Posterior cingulate gyrus (tissue), 11 donors: ENCODE measurements around the gene RGS11.

Experiments used
- DNase-seq, 10 donors: peaks; one replicate each; pipeline versions ENCODE4 v3.0.0 to v3.0.0-alpha.2; 2020 to 2021; ENCODE audit warnings: mixed read lengths in 3 of 10
- intact Hi-C: fragments of 100-400 bp; cut with DNase I; formaldehyde crosslinking; loops from one replicate; pipeline ENCODE4 v1.15.1; 2023

The RGS11 gene

DNA sequence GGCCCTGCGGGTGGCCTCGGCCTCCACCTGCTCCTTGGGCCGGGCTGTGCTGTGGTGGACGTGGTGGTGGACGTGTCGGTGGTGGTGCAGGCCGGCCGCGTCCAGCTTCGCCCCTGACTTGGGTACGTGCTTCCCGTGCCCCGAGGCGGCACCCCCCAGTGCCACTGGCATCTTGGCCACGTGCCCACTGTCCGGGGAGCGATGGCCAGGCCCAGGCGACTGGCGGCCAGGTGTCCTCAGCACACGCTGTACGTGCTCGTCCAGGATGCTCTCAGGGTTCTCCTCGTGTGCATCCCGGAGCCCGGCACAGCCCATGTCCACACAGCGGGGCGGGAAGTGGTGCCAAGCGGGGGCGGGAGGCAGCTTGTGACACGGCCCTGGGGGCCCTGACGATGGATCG, 22.1 kb upstream of the RGS11 start:
- intact Hi-C loops = no loop called here
- DNase-seq = peak in 1 of 10 donors; percentile 82

DNA sequence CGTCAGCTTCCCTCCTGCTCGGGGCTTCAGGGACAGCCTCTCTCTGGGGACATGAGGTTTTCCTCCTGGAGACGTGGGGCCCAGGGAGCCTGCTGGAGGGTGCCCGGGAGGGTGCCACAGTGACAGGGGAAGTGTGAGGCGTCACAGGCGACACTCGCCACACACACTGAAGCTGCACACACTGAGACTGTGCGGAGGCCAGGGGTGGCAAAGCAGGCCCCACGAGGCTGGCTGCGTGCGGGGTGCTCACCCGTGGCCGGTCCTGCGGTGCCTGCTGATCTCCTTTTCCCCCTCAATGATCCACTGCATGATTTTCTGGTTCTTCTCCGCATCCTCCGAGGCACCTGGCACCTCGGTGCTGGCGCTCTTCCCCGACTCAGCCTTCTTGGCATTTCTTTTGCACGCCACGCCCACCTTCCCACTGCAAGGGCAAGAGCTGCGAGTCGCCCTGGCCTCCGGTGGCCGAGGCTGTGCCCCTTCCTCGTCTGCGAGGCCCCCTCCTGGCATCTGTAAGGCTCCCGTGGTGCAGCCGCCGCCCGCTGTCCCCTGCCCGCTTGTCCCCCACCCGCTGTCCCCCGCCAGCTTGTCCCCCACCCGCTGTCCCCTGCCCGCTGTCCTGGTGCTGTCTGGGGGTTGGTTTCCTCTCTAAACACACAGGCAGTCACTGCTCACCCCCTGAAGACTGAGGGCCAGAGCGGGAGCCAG, 21.2 kb upstream of the RGS11 start:
- peak in 1 of 10 donors; percentile 80 for DNase-seq
- intact Hi-C loops = no loop called here

DNA sequence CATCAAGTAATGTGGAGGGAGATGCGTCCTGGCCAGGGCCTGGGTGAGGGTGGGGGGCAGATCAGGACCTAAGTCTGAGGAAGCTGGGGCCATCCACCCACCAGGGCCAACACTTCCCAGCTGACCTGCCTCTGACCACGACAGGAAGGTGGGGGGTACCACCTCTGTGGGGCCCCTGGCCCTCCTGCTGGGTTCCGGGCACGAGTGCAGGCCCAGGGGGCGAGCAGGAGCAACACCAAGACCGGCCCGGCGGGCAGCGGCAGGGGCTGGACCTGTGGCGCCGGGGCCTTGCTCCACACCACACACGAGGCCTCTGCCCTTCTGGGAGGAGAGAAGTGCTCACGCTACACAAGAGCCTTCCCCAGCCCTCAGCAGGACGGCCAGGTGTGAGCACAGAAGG, 20.5 kb upstream of the RGS11 start:
- intact Hi-C loops = no loop called here
- no peak for DNase-seq

DNA sequence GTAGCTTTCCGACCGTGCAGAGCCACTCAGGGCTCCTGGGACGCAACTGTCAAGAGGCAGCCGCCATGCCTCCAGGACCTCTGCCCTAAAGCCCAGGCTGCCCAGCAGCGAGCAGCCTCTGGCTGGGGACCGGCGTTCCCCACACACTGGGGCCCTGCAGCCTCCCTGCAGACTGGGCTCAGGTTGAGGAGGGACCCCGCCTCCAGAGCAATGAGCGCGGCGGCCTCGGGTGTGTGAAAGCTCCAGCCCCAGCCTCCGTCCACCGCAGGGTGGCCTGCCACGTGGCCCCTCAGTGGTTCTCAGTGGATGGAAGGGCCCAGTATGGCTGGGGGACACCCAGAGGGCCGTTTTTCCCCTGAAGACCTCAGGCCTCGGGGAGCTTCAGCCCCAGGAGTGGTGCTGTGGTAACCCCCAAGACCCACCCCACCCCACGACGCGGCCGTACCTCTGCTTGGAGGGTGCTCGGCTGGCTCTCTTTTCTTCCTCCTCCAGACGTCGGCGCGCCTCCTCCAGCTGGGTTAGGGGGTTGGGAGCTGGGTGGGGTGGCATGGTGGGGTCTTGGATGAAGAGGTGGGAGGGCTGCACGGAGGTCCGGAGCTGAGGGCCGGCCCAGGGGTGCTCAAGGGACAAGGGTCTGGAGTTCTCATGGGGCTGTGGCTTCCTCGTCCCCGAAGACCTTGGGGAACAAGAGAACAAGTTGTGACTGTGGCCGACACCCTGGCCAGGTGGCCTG, 17.5 kb upstream of the RGS11 start:
- intact Hi-C loops = no loop called here
- DNase-seq = peak in 1 of 10 donors; percentile 85

DNA sequence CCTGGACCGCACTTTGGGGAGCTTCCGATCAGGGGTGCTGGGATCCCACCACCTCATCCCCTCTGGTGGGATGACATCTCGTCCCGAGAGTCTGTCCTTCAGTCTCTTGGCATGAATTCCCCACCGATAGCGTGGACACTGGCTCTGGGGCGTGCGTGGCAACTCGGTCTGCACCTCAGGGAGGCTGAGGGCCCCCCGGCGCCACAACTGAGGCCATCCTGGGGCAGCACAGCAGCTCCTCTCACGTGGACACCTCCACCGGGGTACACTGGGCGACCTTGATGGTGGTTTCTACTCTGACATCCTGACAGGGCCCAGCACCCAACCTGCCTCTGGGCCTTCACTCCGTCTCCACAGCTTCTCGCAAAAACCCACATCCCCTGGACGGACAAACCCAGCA, 15.8 kb upstream of the RGS11 start:
- intact Hi-C loops = no loop called here
- DNase-seq = no peak

DNA sequence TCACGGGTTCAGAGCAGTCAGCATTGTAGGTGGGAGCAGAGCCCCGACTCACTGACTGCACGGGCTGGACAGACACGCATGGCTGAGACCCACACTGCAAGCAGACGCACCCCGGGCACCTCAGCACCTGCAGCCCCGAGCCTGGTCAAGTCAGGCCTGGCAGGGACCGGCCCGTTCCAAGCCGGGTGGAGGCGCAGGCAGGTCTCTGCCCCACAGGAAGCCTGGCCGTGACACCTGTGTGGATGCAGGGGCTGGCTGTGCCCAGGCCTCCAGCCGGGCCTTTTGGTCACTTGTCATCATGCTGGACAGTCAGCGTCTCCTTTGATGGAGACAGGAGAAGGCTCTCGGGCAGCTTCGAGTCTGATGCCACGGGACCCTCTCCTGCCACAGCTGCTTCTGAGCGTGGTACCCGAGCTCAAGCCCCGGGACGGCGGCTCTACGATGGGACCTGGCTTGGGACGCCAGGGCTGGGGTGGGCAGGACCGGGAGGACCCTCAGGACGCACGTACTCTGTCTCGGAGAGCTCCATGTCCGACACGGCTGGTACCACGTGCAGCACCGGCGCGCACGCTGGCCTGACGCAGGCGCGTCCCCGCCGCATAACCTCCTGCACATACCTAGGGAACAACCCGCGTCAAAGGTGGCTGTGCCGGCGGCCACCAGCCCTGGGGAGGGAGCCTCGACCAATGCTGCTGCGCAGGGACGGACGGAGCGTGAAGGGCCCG, 15.1 kb upstream of the RGS11 start:
- no peak for DNase-seq
- intact Hi-C loops = no loop called here

DNA sequence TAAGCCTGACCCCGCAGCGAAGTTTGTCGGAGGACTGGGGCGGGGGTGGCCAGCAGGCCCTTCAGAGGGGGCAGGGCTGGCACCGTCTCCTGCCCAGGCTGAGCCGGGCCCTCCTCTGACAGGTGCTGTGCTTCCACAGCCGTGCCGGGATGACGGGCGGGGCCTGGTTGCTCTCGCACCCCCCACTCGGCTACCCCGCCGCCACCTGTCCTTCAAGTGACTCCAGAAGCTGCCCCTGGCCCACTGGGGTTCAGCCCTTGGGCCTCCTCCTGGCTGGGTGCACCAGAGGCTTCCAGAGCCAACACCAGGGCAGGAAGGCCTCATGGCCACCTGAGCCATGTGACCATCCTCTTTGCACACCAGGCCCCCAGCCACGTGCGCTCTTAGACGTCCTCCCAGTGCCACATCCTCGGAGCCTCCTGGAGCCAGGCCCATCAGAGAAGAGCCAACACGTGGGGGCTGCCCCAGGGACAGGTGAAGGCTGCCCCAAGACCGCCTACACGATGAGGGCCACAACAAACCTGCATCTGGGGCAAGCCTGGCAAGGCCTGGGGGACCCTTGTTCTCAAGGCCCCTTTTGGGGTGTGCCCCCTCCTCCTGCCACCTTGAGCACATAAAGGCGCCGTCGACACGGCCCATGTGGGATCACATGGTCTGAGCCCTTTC, 14.4 kb upstream of the RGS11 start:
- intact Hi-C loops = no loop called here
- DNase-seq = no peak

DNA sequence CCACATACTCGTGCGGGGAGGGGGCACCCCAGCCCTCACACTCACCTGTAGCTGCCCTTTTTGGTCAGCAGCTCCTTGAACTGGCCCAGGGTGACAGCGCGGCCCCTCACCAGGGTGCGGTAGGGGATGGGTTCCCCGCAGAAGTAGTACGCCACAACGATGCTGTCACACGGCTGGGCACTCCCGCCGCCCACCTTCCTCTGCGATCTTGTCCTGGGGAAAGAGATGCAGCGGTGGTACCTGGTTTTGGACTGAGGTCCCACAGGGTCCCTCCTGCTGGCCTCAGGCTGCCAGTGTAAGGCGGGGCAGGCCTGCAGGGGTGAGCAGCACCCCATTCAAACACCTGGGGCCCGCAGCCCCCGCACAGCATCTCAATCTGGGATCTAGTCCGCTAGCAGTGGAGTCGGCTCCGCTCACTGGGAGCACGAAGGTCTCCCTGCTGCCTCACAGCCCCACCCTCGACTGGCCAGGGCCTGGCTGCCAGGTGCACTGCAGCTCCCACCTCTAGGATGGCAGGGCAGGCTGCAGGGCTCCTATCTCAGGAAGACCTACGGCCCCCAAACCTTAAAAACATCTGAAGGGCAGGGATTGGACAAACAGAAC, 13.8 kb upstream of the RGS11 start:
- intact Hi-C loops = no loop called here

DNA sequence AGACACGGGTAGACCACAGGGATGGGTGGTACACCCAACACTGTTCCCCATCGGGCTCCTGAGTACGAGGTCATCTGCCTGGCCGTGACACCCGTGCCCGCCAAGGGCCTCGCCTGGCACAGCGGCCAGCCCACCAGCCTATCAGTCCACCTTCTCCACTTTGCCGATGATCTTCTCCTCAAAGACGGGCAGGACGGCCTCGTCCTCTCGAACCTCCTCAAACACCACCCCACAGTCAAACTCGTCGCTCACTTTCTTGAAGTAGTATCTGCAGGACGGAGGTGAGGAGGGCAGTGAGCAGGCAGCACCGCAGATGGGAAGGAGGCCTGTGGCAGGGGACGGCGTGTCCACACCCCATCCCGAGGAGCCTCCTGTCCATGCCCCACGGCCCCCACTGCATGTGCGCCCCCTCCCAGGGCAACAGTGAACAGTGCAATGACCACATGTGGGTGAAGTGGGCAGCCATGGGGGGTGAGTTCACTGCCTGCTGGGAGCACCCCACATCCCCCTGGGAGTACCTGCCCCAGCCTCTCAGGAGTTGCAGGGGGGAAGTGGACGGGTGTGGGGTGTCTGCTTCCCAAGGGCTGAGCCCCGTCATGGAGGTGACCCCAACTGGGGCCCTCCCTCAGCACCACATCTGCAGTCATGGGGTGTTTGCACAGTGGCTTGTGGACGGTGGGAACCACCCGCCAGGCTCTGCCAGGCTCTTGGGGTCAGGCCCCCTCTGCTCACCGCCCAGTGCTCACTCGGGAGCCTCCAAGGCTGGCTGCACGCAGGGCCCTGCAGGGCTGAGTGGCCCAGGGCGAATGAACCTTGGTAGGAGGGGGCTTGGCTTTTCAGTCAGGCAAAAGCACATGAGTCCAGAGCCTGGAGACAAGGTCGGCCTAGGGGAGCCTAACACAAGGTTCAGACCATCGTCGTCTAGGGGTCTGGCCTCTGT, 12.5 kb upstream of the RGS11 start:
- intact Hi-C loops = no loop called here
- DNase-seq = no peak

More for the DNA sequence above, 13.8 kb upstream of the RGS11 start:
- DNase-seq = no peak

DNA sequence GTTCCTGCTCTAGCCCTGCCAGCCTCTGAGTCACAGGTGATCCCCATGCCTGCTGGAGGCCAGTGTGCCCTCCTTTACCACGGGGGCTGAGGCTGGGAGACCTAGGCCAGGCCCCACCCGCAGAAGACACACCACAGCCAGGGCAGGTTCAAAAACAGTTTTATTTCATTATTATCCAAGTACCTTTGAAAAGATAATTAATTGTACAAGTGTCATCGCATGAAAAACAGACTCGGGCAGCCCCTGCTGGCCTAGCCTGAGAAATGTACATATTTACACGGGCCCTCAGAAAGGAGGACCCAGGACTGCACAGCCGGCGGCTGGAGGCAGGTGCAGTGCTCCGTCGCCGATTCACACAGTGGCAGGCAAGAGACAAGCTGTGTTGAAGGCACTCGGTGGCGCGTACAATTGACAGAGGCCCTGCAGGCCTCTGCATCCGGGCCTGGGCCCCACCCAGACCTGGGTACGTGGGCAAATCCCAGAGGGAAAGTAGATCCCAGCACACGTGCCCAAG, 11.6 kb upstream of the RGS11 start:
- DNase-seq = peak in 2 of 10 donors; percentile 32 to 33
- intact Hi-C loops = no loop called here

DNA sequence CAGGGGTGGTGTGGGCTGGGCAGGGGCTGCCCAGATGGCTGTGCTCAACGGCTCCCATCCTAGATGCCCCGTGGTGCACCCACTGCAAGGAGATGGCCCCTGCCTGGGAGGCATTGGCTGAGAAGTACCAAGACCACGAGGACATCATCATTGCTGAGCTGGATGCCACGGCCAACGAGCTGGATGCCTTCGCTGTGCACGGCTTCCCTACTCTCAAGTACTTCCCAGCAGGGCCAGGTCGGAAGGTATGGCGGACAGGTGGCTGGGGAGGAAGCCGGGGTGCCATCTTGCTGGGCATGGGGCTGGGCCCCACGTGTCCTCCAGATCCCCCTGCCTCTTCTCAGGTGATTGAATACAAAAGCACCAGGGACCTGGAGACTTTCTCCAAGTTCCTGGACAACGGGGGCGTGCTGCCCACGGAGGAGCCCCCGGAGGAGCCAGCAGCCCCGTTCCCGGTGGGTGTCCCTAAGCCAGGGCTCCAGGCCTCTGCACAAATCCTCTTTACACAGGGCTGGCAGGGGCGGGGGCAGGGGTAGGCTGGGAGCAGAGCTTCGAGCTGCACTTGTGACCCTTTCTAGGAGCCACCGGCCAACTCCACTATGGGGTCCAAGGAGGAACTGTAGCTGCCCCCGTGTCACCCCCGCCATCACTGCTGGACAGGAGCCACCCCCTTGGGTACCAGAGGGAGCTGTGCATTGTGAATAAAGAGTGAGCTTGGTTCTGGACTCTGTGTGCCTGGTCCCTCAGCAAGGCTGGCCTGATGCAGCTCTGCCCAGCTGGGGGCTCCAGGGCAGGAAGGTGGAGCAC, 10.9 kb upstream of the RGS11 start:
- DNase-seq = no peak
- intact Hi-C loops = no loop called here

DNA sequence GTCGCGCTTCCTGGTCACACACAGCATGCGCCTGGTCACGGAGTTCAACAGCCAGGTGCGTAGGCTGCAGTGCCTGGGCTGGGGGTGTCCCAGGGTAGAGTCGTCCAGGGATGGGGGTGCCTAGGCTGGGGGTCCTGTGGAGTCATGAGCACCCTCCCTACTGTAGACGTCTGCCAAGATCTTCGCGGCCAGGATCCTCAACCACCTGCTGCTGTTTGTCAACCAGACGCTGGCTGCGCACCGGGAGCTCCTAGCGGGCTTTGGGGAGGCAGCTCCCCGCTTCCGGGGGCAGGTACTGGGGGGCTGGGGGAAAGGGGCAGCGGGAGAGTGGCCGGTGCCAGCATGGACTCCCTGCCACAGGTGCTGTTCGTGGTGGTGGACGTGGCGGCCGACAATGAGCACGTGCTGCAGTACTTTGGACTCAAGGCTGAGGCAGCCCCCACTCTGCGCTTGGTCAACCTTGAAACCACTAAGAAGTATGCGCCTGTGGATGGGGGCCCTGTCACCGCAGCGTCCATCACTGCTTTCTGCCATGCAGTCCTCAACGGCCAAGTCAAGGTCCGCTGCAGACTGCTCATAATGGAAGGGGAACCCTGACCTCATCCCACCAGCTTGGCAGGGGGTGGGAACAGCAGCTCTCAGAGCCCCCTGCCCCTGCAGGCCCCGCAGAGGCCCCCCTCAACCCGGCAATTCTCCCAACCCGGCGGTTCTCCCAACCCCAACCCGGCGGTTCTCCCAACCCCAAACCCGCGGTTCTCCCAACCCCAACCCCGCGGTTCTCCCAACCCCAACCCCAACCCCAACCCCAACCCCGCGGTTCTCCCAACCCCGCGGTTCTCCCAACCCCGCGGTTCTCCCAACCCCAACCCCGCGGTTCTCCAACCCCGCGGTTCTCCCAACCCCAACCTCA, 9.7 kb upstream of the RGS11 start:
- peak in 1 of 10 donors; percentile 84 for DNase-seq
- intact Hi-C loops = no loop called here

DNA sequence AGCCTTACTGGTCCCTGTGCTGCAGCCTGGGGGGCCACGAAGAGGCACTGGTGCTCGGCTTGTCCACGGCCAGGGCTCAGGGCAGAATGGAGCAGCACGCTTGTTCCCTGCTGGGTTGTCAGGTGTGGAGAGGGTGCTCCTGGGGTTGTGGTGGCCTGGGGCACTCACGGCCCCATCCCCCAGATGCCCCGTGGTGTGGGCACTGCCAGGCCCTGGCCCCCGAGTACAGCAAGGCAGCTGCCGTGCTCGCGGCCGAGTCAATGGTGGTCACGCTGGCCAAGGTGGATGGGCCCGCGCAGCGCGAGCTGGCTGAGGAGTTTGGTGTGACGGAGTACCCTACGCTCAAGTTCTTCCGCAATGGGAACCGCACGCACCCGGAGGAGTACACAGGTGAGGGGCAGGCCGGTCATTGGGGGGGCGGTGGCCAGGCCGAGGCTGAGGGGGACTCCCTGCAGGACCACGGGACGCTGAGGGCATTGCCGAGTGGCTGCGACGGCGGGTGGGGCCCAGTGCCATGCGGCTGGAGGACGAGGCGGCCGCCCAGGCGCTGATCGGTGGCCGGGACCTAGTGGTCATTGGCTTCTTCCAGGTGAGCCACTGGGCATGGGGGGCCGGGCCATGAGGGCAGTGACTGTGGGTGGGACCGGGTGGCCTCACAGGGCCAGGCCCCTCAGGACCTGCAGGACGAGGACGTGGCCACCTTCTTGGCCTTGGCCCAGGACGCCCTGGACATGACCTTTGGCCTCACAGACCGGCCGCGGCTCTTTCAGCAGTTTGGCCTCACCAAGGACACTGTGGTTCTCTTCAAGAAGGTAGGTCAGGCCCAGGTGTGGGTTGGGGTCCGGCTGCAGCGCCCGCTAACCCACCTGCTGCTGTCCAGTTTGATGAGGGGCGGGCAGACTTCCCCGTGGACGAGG, 8.7 kb upstream of the RGS11 start:
- DNase-seq = peak in 1 of 10 donors; percentile 84

DNA sequence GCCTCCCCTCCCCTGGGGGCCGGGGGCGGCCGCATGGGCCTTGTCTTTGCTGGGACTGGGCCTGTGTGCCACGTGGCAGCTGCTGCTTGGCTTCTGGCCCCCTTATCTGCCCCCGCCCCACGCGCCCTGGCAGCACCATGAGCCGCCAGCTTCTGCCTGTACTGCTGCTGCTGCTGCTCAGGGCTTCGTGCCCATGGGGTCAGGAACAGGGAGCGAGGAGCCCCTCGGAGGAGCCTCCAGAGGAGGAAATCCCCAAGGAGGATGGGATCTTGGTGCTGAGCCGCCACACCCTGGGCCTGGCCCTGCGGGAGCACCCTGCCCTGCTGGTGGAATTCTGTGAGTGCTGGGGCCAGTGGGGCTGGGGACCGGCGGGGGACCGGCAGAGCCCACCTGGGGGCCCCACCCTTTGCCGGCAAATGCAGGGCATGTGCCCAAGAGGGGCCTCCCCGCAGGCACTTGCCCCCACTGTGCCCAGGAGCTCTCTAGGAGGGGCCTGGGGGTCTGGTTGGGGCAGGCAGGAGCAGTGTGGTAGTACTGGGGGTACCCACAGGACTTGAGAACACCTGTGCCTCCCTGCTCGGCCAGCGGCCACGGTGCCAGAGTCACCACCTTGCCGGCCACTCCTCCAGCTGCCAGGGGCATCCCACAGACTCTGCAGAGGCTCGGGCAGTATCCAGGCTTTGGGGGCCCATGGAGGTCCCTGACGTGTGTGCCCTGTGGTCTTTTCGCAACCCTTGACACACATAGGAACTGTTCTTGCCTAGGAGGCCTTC, 7.5 kb upstream of the RGS11 start, which contains the start of gene PDIA2:
Gene PDIA2, plus strand, starts transcription at position 132 of the 773 bp plus-strand sequence. Its CDS starts 6 bp downstream, at position 138.
- intact Hi-C loops = no loop called here
- peak in 3 of 10 donors; percentile 28 to 88 (median 57) for DNase-seq

More for the DNA sequence above, 8.7 kb upstream of the RGS11 start:
- intact Hi-C loops = no loop called here

DNA sequence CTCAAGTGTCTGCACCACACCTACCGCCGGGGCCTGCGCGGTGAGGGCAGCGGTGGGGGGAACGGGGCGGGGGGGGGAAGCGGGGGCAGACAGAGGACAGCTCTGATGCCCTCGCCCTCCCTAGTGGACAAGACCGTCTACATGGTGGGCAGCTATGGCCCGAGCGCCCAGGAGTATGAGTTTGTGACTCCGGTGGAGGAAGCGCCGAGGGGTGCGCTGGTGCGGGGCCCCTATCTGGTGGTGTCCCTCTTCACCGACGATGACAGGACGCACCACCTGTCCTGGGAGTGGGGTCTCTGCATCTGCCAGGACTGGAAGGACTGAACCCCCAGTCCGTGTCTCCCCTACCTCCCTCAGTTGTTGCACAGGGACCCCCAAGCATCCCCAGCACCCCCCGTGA, 6.7 kb upstream of the RGS11 start:
- DNase-seq = no peak
- intact Hi-C loops = no loop called here
